ENCODE results near the gene FRMD4B. TPM values are rescaled to one million over a fixed set of nuclear protein-coding genes. Genes with fewer than 3 reads are reported as not detected.
A peak's percentile ranks its signal among the peaks of the same experiment; 100 is the strongest.

FRMD4B gene
- total and polyA plus RNA-seq, 10 of the 15 experiments (the other 5 are each of a cell fraction or from before 2014, with no cell fraction given), result 3.9 to 11.4 (median 8.0) TPM

DNA sequence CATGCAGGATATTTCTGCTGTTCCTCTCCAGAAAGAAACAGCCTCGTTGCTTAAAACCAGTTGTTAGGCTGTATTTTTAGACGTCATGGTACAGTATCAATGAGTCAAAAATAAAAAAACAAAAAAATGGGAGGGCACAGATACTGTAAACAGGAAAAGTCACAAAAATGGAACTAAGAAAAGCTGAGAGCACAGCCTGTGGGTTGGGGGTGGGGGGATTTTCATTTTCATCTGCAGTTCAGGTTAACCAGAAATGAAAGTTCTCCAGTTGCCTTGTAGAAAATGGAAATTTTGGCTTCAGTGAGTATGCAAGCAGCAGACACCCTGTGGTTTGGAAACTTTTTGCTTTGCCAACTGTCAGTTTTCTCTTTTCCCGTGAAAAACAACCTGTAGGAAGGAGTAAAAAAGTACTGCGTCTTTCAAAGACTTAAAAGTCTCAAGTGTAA lies 59.0 kb downstream of the FRMD4B start (continued):
- TF ChIP-seq, protein P1, sequence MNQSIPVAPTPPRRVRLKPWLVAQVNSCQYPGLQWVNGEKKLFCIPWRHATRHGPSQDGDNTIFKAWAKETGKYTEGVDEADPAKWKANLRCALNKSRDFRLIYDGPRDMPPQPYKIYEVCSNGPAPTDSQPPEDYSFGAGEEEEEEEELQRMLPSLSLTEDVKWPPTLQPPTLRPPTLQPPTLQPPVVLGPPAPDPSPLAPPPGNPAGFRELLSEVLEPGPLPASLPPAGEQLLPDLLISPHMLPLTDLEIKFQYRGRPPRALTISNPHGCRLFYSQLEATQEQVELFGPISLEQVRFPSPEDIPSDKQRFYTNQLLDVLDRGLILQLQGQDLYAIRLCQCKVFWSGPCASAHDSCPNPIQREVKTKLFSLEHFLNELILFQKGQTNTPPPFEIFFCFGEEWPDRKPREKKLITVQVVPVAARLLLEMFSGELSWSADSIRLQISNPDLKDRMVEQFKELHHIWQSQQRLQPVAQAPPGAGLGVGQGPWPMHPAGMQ (IDR thresholded peaks at IDR 0.05; ENCODE audit: borderline replicate concordance), result no peak
- TF ChIP-seq RFX5 (IDR thresholded peaks at IDR 0.05; ENCODE audit: low read depth, low read length) (no peak), EED (IDR thresholded peaks at IDR 0.05; ENCODE audit: low read depth) (peak; percentile 91), SP1 (IDR thresholded peaks at IDR 0.05; ENCODE audit: low read depth, low read length) (peak; percentile 28), GATAD2B (conservative IDR thresholded peaks at IDR 0.05; ENCODE audit: low read depth) (peak; percentile 52), RAD21 (IDR thresholded peaks at IDR 0.05; ENCODE audit: insufficient read depth, low read depth, low read length) (peak; percentile 7; the same call in 1 of the 2 replicates), POU2F2 (IDR thresholded peaks at IDR 0.05; ENCODE audit: borderline replicate concordance, low read depth, low read length) (peak; percentile 57; the same call in 1 of the 3 replicates), SREBF2 (IDR thresholded peaks at IDR 0.05; ENCODE audit: low read length) (no peak), HDAC2 (IDR thresholded peaks at IDR 0.05) (no peak), CBX5 (IDR thresholded peaks at IDR 0.05; ENCODE audit: low read depth) (peak; percentile 62; the same call in 1 of the 2 replicates), ZBED1 (IDR thresholded peaks at IDR 0.05; ENCODE audit: borderline replicate concordance) (no peak), CBFB (IDR thresholded peaks at IDR 0.05; ENCODE audit: low read depth) (no peak; the same call in 1 of the 2 replicates), CREM (IDR thresholded peaks at IDR 0.05; ENCODE audit: low read depth) (peak; percentile 68), RELA (IDR thresholded peaks at IDR 0.05; ENCODE audit: borderline replicate concordance, partially characterized antibody) (peak; percentile 47), HCFC1 (IDR thresholded peaks at IDR 0.05; ENCODE audit: low read length) (no peak), NRF1 (conservative IDR thresholded peaks at IDR 0.05; ENCODE audit: low read depth, low read length) (no peak), ZNF622 (IDR thresholded peaks at IDR 0.05) (no peak), CEBPB (IDR thresholded peaks at IDR 0.05; ENCODE audit: borderline replicate concordance in 1 of 2, low read depth in 2 of 2, low read length in 2 of 2) (peak in 1 of 2 experiments; percentile 49; a peak in 1 of 4 replicates)
- TF ChIP-seq, protein P2, sequence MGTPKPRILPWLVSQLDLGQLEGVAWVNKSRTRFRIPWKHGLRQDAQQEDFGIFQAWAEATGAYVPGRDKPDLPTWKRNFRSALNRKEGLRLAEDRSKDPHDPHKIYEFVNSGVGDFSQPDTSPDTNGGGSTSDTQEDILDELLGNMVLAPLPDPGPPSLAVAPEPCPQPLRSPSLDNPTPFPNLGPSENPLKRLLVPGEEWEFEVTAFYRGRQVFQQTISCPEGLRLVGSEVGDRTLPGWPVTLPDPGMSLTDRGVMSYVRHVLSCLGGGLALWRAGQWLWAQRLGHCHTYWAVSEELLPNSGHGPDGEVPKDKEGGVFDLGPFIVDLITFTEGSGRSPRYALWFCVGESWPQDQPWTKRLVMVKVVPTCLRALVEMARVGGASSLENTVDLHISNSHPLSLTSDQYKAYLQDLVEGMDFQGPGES (IDR thresholded peaks at IDR 0.05), result no peak
- TF ChIP-seq, protein P3, sequence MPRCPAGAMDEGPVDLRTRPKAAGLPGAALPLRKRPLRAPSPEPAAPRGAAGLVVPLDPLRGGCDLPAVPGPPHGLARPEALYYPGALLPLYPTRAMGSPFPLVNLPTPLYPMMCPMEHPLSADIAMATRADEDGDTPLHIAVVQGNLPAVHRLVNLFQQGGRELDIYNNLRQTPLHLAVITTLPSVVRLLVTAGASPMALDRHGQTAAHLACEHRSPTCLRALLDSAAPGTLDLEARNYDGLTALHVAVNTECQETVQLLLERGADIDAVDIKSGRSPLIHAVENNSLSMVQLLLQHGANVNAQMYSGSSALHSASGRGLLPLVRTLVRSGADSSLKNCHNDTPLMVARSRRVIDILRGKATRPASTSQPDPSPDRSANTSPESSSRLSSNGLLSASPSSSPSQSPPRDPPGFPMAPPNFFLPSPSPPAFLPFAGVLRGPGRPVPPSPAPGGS (IDR thresholded peaks at IDR 0.05; ENCODE audit: borderline replicate concordance, insufficient read depth, low read depth, low read length, poor library complexity, severe bottlenecking), result no peak
- TF ChIP-seq, protein P4, sequence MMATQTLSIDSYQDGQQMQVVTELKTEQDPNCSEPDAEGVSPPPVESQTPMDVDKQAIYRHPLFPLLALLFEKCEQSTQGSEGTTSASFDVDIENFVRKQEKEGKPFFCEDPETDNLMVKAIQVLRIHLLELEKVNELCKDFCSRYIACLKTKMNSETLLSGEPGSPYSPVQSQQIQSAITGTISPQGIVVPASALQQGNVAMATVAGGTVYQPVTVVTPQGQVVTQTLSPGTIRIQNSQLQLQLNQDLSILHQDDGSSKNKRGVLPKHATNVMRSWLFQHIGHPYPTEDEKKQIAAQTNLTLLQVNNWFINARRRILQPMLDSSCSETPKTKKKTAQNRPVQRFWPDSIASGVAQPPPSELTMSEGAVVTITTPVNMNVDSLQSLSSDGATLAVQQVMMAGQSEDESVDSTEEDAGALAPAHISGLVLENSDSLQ (IDR thresholded peaks at IDR 0.05), result no peak
- TF ChIP-seq, protein P5, sequence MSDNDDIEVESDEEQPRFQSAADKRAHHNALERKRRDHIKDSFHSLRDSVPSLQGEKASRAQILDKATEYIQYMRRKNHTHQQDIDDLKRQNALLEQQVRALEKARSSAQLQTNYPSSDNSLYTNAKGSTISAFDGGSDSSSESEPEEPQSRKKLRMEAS (IDR thresholded peaks at IDR 0.05; ENCODE audit: low read depth, low read length), result no peak
- TF ChIP-seq, protein P6, sequence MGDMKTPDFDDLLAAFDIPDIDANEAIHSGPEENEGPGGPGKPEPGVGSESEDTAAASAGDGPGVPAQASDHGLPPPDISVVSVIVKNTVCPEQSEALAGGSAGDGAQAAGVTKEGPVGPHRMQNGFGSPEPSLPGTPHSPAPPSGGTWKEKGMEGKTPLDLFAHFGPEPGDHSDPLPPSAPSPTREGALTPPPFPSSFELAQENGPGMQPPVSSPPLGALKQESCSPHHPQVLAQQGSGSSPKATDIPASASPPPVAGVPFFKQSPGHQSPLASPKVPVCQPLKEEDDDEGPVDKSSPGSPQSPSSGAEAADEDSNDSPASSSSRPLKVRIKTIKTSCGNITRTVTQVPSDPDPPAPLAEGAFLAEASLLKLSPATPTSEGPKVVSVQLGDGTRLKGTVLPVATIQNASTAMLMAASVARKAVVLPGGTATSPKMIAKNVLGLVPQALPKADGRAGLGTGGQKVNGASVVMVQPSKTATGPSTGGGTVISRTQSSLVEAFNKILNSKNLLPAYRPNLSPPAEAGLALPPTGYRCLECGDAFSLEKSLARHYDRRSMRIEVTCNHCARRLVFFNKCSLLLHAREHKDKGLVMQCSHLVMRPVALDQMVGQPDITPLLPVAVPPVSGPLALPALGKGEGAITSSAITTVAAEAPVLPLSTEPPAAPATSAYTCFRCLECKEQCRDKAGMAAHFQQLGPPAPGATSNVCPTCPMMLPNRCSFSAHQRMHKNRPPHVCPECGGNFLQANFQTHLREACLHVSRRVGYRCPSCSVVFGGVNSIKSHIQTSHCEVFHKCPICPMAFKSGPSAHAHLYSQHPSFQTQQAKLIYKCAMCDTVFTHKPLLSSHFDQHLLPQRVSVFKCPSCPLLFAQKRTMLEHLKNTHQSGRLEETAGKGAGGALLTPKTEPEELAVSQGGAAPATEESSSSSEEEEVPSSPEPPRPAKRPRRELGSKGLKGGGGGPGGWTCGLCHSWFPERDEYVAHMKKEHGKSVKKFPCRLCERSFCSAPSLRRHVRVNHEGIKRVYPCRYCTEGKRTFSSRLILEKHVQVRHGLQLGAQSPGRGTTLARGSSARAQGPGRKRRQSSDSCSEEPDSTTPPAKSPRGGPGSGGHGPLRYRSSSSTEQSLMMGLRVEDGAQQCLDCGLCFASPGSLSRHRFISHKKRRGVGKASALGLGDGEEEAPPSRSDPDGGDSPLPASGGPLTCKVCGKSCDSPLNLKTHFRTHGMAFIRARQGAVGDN (IDR thresholded peaks at IDR 0.05), result peak; percentile 52; the same call in 1 of the 2 replicates
